ENCODE data around the gene TMEM266. TPM values are rescaled to one million over a fixed set of nuclear protein-coding genes. Genes with fewer than 3 reads are reported as not detected.

Gene TMEM266
- polyA plus RNA-seq, 3 donors = 0.04 to 3.7 TPM; not detected in 1

GRCh38 chr15:76172782-76173181 lies 113.0 kb downstream of the TMEM266 start:
- 56 to 75% (median 57%) methylated on average over 16 of the region's 16 CpGs for WGBS, 3 donors
- H3K27ac ChIP-seq (ENCODE audit: low read depth, low read length) = no peak overlapping the region

- 77 to 90% (median 78%) methylated on average over 8 of the region's 8 CpGs for WGBS, 3 donors
- no peak overlapping the region for H3K27ac ChIP-seq (ENCODE audit: low read depth, low read length)
Observed at GRCh38 chr15:76173317-76173834, 113.6 kb downstream of the TMEM266 start.

- 88 to 98% (median 94%) methylated on average over 5 of the region's 5 CpGs for WGBS, 3 donors
- H3K27ac ChIP-seq (ENCODE audit: low read depth, low read length) = no peak overlapping the region
Observed at GRCh38 chr15:76174654-76175053, 114.9 kb downstream of the TMEM266 start.

GRCh38 chr15:76175442-76175841 lies 115.7 kb downstream of the TMEM266 start:
- WGBS, 3 donors = 87 to 92% (median 92%) methylated on average over 8 of the region's 8 CpGs
- H3K27ac ChIP-seq (ENCODE audit: low read depth, low read length) = no peak overlapping the region

GRCh38 chr15:76176059-76176458 lies 116.3 kb downstream of the TMEM266 start:
- 92 to 96% (median 93%) methylated on average over 10 of the region's 10 CpGs for WGBS, 3 donors
- no peak overlapping the region for H3K27ac ChIP-seq (ENCODE audit: low read depth, low read length)

- WGBS, 3 donors = 91 to 96% (median 91%) methylated on average over 14 to 15 of the region's 15 CpGs
- no peak overlapping the region for H3K27ac ChIP-seq (ENCODE audit: low read depth, low read length)
Observed at GRCh38 chr15:76176487-76177085, 116.8 kb downstream of the TMEM266 start.

GRCh38 chr15:76177491-76178040 lies 117.8 kb downstream of the TMEM266 start:
- H3K27ac ChIP-seq (ENCODE audit: low read depth, low read length) = no peak overlapping the region
- WGBS, 3 donors = 57 to 84% (median 61%) methylated on average over 15 of the region's 15 CpGs

- 35 to 67% (median 44%) methylated on average over 21 of the region's 21 CpGs for WGBS, 3 donors
- no peak overlapping the region for H3K27ac ChIP-seq (ENCODE audit: low read depth, low read length)
Observed at GRCh38 chr15:76178296-76179000, 118.7 kb downstream of the TMEM266 start.

- WGBS, 3 donors = 88 to 96% (median 96%) methylated on average over 4 of the region's 4 CpGs
Observed at GRCh38 chr15:76179023-76179422, 119.2 kb downstream of the TMEM266 start.

GRCh38 chr15:76180321-76180720 lies 120.5 kb downstream of the TMEM266 start:
- H3K27ac ChIP-seq (ENCODE audit: low read depth, low read length) = no peak overlapping the region
- 92 to 97% (median 97%) methylated on average over 7 of the region's 7 CpGs for WGBS, 3 donors

More at GRCh38 chr15:76179023-76179422, 119.2 kb downstream of the TMEM266 start:
- H3K27ac ChIP-seq (ENCODE audit: low read depth, low read length) = no peak overlapping the region

GRCh38 chr15:76181705-76182107 lies 121.9 kb downstream of the TMEM266 start:
- WGBS, 3 donors = 84 to 92% (median 89%) methylated on average over 9 of the region's 9 CpGs
- H3K27ac ChIP-seq (ENCODE audit: low read depth, low read length) = no peak overlapping the region

- 54 to 66% (median 61%) methylated on average over 10 of the region's 10 CpGs for WGBS, 3 donors
- no peak overlapping the region for H3K27ac ChIP-seq (ENCODE audit: low read depth, low read length)
Observed at GRCh38 chr15:76183930-76184649, 124.3 kb downstream of the TMEM266 start.

- 64 to 77% (median 66%) methylated on average over 13 of the region's 13 CpGs for WGBS, 3 donors
Observed at GRCh38 chr15:76184650-76185035, 124.9 kb downstream of the TMEM266 start.

GRCh38 chr15:76185716-76186115 lies 125.9 kb downstream of the TMEM266 start:
- WGBS, 3 donors = 50 to 57% (median 53%) methylated on average over 3 of the region's 3 CpGs
- no peak overlapping the region for H3K27ac ChIP-seq (ENCODE audit: low read depth, low read length)

More at GRCh38 chr15:76184650-76185035, 124.9 kb downstream of the TMEM266 start:
- H3K27ac ChIP-seq (ENCODE audit: low read depth, low read length) = no peak overlapping the region

GRCh38 chr15:76187163-76187562 lies 127.4 kb downstream of the TMEM266 start:
- 63 to 69% (median 65%) methylated on average over 4 of the region's 4 CpGs for WGBS, 3 donors
- H3K27ac ChIP-seq (ENCODE audit: low read depth, low read length) = no peak overlapping the region

GRCh38 chr15:76189106-76189505 lies 129.3 kb downstream of the TMEM266 start:
- no peak overlapping the region for H3K27ac ChIP-seq (ENCODE audit: low read depth, low read length)
- WGBS, 3 donors = 54 to 76% (median 57%) methylated on average over 2 of the region's 2 CpGs

GRCh38 chr15:76190070-76190564 lies 130.3 kb downstream of the TMEM266 start:
- no peak overlapping the region for H3K27ac ChIP-seq (ENCODE audit: low read depth, low read length)
- WGBS, 3 donors = 37 to 40% (median 39%) methylated on average over 12 of the region's 12 CpGs

- H3K27ac ChIP-seq (ENCODE audit: low read depth, low read length) = no peak overlapping the region
- WGBS, 3 donors = 12 to 15% (median 14%) methylated on average over 34 of the region's 34 CpGs
Observed at GRCh38 chr15:76190751-76191538, 131.2 kb downstream of the TMEM266 start.
